NCI-H1417 (cell line): ENCODE results near the gene C13orf46.
A peak's percentile ranks its signal among the peaks of the same experiment; 100 is the strongest.
"Not testable (repeated sequence)": the region's sequence is repeated elsewhere in the genome, so short reads cannot be mapped to it uniquely, and the experiment has no call there.

Experiments
- DNase-seq, 3 experiments: peaks; one replicate each; lab custom pipeline; 2025; lab: John Stamatoyannopoulos, UW

The C13orf46 gene

GRCh38 chr13:113991676-113992179, 17.9 kb upstream of the C13orf46 start:
- no peak for DNase-seq

DNA sequence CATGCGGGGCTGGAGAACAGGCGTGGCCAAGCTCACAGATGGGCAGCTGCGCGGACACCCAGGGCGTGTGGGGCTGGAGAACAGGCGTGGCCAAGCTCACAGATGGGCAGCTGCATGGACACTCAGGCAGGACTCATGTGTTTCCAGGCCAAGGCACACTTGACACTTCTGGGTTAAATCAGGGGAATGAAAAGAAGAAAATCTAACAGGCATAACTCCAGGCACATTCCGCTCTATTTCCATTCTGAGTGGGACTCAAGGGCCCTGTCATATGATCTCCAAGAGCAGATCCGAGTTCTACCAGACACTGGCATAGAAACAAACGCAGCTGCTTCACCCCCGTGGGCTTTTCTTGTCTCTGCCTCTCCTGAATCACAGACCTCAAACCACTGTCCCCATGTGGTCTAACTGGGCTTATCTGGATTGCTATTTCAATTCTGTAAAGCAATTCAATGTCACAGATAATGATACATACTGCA, 17.4 kb upstream of the C13orf46 start:
- peak; percentile 26 to 97 (median 71) for DNase-seq

GRCh38 chr13:113990321-113990837, 16.5 kb upstream of the C13orf46 start:
- DNase-seq: no peak

GRCh38 chr13:113989585-113990300, 15.9 kb upstream of the C13orf46 start:
- DNase-seq: no peak

- not testable (repeated sequence) for DNase-seq
These were observed 15.0 kb upstream of the C13orf46 start for GRCh38 chr13:113988859-113989258.

- DNase-seq: no peak
These were observed 8.4 kb upstream of the C13orf46 start for GRCh38 chr13:113982296-113982661.

DNA sequence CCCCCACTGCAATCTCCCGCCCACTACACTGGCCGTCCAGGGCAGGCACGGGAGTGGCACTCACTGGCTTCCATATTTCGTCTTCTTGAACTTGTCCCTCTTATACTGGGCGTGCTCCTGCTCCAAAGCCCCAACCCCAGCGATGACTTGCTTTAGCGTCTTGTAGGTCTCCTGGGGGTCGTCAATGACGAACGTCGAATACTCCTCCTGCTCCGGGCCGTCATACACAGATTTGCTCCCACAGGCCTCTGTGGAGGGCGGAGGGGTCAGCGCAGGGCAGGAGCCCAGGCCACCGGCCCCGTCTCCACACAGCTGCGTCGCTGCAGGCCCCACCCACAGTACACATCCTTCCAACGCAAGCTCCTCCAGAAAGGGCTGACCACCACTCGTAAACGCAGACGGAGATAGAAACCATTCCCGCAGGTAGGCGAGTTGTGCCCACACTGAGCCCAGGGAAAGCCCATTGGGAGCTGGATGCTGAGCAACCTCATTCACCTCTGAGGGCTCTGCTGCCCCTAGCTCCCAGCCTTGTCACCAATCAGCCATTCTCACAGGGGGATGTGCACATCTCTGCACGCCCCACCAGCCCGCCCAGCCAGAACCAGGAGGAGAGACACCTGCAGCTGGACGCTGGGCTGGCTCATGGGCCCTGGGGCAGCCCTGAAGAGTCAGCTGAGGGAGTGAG, 7.9 kb upstream of the C13orf46 start:
- DNase-seq: no peak

GRCh38 chr13:113981194-113981605, 7.3 kb upstream of the C13orf46 start:
- DNase-seq: peak; percentile 98 to 100 (median 99)

GRCh38 chr13:113980489-113981064, 6.7 kb upstream of the C13orf46 start:
- peak in 2 of 3 experiments; percentile 28 to 52 for DNase-seq

GRCh38 chr13:113979791-113980471, 6.1 kb upstream of the C13orf46 start:
- DNase-seq: no peak

DNA sequence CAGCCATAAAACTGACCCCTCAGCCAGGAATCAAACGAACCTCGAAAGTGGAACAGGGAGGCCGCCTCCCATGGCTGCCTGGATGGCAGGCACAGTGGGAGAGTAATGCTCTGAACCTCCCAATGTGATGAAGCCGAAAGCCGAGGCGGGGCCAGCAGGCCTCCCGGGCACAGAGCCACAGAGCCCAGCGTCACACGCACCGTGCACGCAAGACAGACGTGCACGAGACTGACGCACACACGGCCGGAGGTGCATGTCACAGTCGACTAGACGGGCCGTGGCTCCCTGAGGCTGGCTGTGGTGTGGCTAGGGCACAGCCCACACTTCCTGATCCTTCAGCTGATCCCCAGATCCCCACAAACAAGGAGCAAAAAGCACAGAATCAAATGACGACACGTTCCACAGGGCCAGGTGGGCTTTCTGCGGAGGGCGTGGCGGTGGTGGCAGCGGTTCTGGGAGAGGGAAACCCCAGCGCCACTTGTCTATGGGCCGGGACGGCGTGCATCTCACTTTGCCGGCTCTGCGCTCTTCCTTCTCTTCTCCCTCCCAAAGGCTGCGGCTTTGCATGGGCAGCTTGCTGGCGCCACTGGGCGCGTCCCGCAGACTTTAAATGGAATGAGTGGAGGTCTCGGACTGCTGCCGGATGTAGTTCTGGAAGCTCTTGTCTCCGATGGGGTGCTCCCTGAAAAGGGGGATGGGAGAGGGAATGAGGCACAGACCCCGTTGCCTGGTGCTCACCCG, 5.0 kb upstream of the C13orf46 start:
- no peak for DNase-seq

- no peak for DNase-seq
These were observed 4.1 kb upstream of the C13orf46 start for GRCh38 chr13:113977976-113978375.

DNA sequence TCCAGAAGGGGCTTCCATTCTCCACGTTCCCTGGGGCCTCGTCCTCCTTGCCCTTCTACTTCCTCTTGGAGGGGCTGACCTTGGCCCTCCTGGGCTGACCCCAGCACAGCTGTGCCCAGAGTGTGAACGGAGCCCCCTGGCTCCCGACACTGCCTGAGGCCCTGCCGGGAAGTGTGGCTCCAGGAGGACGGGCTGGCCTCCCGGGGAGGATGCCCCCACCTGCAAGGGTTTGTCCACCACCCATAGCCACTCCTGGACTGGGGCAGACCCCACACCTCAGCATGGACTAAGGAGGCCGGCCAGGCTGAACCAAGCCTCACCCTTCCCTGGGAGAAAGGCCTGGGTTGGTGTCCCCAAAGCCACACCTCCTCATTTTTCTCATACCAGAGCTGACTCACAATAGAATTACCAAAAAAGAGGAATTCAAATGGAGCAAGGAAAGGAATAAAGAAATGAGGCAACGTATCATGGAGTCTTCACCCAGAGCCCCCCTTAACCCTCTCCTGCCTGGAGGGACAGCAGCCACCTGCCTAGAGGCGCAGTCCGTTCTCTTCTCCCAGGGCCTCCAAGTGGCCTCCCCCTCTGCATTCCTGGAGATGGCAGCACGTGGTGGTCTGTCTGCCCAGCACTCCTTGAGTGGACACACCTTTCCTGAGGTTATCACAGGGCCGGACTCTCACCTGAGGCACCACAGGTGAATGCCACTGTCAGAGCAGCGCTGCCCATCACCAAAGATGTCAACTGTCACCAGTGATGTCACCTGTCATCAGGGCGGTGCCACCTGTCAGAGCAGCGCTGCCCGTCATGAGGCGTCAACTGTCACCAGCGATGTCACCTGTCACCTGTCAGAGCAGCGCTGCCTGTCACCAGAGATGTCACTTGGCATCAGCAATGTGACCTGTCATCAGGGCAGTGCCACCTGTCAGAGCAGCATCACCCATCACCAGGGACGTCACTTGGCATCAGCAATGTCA, 3.1 kb upstream of the C13orf46 start:
- DNase-seq: no peak

DNA sequence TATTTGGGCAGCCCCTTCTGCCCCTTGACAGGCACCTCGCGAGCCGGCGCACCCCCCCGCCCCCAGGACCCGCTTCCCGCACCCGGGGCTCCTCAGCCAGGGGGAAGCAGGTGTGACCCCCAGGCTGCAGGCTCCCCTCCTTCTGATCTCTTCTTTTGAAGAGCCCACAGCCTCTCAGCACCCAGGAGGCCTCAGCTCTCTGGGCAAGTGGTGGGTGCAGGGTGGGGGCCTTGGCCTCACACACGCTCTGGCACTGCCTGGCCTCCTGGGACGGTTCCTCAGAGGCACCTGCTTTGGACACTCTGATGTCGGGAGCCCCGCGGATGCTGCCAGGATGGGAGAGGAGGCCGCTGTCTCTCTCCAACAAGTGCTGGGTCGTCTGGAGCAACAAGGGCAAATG, 1.5 kb upstream of the C13orf46 start:
- DNase-seq: no peak

GRCh38 chr13:113974304-113975281, 717 bp upstream of the C13orf46 start:
- DNase-seq: no peak

DNA sequence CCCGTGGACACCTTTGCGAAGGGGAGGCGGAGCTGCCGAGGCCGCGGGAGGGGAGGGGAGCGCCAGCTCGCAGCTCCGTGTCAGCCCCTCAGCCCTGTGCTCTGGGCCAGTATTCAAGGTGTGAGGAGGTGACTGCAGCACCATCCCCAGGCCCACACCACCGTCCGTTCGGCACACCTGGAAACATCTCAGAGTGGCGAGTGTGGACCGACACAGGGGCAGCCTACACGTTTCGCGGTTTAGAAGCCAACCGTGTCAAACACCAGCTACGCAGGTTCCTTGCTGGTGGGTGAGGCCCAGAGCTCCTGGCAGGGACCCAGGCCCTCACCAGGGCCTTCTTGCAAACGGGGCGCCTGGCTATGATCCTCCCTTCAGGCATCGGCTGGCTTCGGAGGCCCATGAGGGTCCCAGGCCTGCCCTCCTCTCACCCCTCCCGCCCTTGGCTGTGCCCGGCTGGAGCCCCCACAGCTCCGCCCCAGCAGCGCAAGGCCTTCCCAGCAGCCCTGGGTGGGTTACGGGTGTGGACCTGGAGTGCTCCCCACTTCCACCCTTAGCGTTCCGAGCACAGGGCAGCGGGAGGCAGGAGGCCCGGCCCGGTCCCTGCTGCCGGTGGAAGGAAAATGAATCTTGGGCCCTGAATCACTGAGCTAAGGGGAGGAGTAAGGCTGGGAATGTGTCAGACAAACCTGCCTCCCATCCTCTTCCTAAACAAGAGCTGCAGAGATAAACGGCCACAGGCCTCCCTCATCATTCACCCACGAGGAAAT, 1.2 kb downstream of the C13orf46 start:
- no peak for DNase-seq

DNA sequence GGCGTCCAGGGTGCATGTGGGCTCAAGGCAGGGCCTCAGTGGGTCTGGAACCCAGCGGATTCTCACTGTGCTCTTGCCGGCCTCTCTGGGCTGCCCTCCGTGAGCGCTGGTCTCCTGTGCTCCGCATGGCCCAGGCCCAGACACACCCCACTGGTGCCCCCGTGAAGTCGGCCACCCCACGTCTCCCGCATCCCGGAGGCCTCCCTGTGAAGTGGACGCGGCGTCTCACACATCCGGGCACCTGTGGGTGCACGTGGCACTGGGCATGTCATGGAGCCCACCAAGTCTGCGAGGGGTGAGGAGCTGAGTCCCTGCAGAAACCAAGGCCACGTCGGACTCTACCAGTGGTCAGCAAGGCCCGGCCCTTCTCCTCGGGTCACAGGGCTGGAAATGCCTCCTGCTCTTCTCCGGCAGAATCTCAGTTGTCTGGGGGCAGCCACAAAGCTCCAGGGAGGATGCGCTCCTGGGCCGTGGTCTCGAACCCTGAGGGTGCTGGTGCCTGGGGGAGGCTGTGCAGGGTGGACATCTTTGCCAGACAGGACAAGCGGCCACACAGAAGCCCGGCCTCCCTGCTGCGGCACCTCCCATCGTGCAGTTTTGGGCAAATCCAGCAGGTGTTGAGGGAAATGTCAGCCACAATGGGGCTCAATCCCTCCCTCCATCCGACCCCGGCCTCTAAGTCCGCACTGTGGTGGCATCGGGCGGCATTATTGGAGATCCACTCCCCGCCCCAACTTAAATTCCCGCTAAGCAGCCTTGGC, 2.2 kb downstream of the C13orf46 start:
- DNase-seq: no peak
